Prostate gland (tissue), 2 donors: ENCODE measurements around the gene DSCAML1. TPM values are rescaled to one million over a fixed set of nuclear protein-coding genes. Genes with fewer than 3 reads are reported as not detected.

Experiments used
- DNase-seq: peaks from one replicate; pipeline ENCODE4 v3.0.0-alpha.2; 2019; ENCODE audit warnings: low spot score
- H3K27ac ChIP-seq, 2 donors: fragments of 200-600 bp; sonication (generic); 2 replicates each; pipeline ENCODE4 v1.5.1; 2017 to 2019
- H3K27me3 ChIP-seq: fragments of 200-600 bp; sonication (generic); replicated peaks from 2 replicates; pipeline ENCODE4 v1.5.1; 2019; ENCODE audit not compliant: insufficient read depth
- H3K36me3 ChIP-seq, 2 donors: fragments of 200-600 bp; sonication (generic); 1 replicate in 1 of 2; 2 replicates in 1 of 2; pipeline versions ENCODE4 v1.5.1 to v1.8.1; 2017 to 2019
- H3K4me1 ChIP-seq: fragments of 200-600 bp; sonication (generic); replicated peaks from 2 replicates; pipeline ENCODE4 v1.5.1; 2019
- H3K4me3 ChIP-seq, 2 donors: fragments of 200-600 bp; sonication (generic); 2 replicates each; pipeline ENCODE4 v1.5.1; 2017 to 2019
- H3K9me3 ChIP-seq: fragments of 200-600 bp; sonication (generic); 2 replicates; pipeline ENCODE4 v1.5.1; 2017
- CTCF ChIP-seq, 4 experiments: fragments of 200-600 bp in 2 of 4; fragments of 450-650 bp in 2 of 4; sonication (generic) in 2 of 4; IDR thresholded peaks; 1 replicate in 3 of 4; 2 replicates in 1 of 4; pipeline ENCODE4 v1.5.1; 2016 to 2019; ENCODE audit warnings: antibody characterized with exemption in 4 of 4, mild to moderate bottlenecking in 2 of 4, moderate library complexity in 2 of 4
- POLR2A ChIP-seq: fragments of 450-650 bp; IDR thresholded peaks from one replicate; pipeline ENCODE4 v1.6.1; 2016; ENCODE audit warnings: antibody characterized with exemption, mild to moderate bottlenecking
- POLR2AphosphoS5 ChIP-seq: sonication (generic); formaldehyde crosslinking; IDR thresholded peaks from one replicate; pipeline ENCODE4 v1.6.1; 2017; ENCODE audit warnings: antibody characterized with exemption
- WGBS: methylation state at CpG from one replicate; pipeline ENCODE4 v1.1.5; 2018; 5-methylcytosine and 5-hydroxymethylcytosine counted together
- intact Hi-C: fragments of 100-400 bp; cut with DNase I; formaldehyde crosslinking; loops from one replicate; pipeline ENCODE4 v1.14.2; 2022
- total RNA-seq, 2 donors: library from RNA; depleted of rRNA; stranded (reverse); fragments of >200 nt; gene quantifications; one replicate each; pipeline ENCODE4 v1.1.0, GENCODE V29; 2016

The DSCAML1 gene
- total RNA-seq, 2 donors from 2014 or later = 0.14 to 2.8 TPM

GRCh38 chr11:117532568-117532967, 264.4 kb downstream of the DSCAML1 start:
- Histone ChIP-seq H3K27me3 (no peaks in the 10 kb centered on the region), H3K4me3 (no peak overlapping the region), H3K36me3 (no peaks in the 10 kb centered on the region), H3K9me3 (no peaks in the 10 kb centered on the region), H3K27ac (no peak overlapping the region), H3K4me1 (no peaks in the 10 kb centered on the region)
- DNase-seq = no peak
- TF ChIP-seq POLR2AphosphoS5 = no peak
- no peak for TF ChIP-seq CTCF (IDR thresholded peaks at IDR 0.05)
- no peak for TF ChIP-seq POLR2A
- intact Hi-C loops = no loop called here
- 81% methylated on average over 3 of the region's 3 CpGs for WGBS

- Histone ChIP-seq H3K27ac (no peak overlapping the region), H3K9me3 (no peaks in the 10 kb centered on the region), H3K4me1 (no peaks in the 10 kb centered on the region), H3K27me3 (no peaks in the 10 kb centered on the region), H3K36me3 (no peaks in the 10 kb centered on the region), H3K4me3 (no peak overlapping the region)
- intact Hi-C loops = no loop called here
- DNase-seq = no peak
- no peak for TF ChIP-seq POLR2AphosphoS5
- TF ChIP-seq POLR2A = no peak
- no peak for TF ChIP-seq CTCF (IDR thresholded peaks at IDR 0.05)
- WGBS = 71% methylated on average over 15 of the region's 18 CpGs
These were observed 267.2 kb downstream of the DSCAML1 start for GRCh38 chr11:117529816-117530215.

- no peak for DNase-seq
- Histone ChIP-seq H3K36me3 (no peaks in the 10 kb centered on the region), H3K27ac (no peak overlapping the region), H3K4me3 (no peak overlapping the region), H3K9me3 (no peaks in the 10 kb centered on the region), H3K4me1 (no peaks in the 10 kb centered on the region), H3K27me3 (no peaks in the 10 kb centered on the region)
- intact Hi-C loops = no loop called here
- TF ChIP-seq POLR2A = no peak
- TF ChIP-seq POLR2AphosphoS5 = no peak
- no peak for TF ChIP-seq CTCF (IDR thresholded peaks at IDR 0.05)
- WGBS = 53% methylated on average over 12 of the region's 12 CpGs
These were observed 268.8 kb downstream of the DSCAML1 start for GRCh38 chr11:117528097-117528721.

- WGBS = 62% methylated on average over 7 of the region's 7 CpGs
- Histone ChIP-seq H3K27ac (no peak overlapping the region), H3K36me3 (no peaks in the 10 kb centered on the region), H3K9me3 (no peaks in the 10 kb centered on the region), H3K27me3 (no peaks in the 10 kb centered on the region), H3K4me1 (no peaks in the 10 kb centered on the region), H3K4me3 (no peak overlapping the region)
- TF ChIP-seq POLR2AphosphoS5 (no peak), POLR2A (no peak), CTCF (IDR thresholded peaks at IDR 0.05) (no peak)
- intact Hi-C loops = no loop called here
- no peak for DNase-seq
These were observed 269.7 kb downstream of the DSCAML1 start for GRCh38 chr11:117527271-117527670.

- Histone ChIP-seq H3K4me3 (no peak overlapping the region), H3K27ac (no peak overlapping the region), H3K36me3 (no peaks in the 10 kb centered on the region), H3K4me1 (no peaks in the 10 kb centered on the region), H3K9me3 (no peaks in the 10 kb centered on the region), H3K27me3 (no peaks in the 10 kb centered on the region)
- intact Hi-C loops = no loop called here
- 89% methylated on average over 10 of the region's 10 CpGs for WGBS
- TF ChIP-seq POLR2A = no peak
- TF ChIP-seq CTCF (IDR thresholded peaks at IDR 0.05) = no peak
- TF ChIP-seq POLR2AphosphoS5 = no peak
- no peak for DNase-seq
These were observed 271.0 kb downstream of the DSCAML1 start for GRCh38 chr11:117525866-117526542.
